ENCODE results near the gene ASAP3.

ASAP3 gene

DNA sequence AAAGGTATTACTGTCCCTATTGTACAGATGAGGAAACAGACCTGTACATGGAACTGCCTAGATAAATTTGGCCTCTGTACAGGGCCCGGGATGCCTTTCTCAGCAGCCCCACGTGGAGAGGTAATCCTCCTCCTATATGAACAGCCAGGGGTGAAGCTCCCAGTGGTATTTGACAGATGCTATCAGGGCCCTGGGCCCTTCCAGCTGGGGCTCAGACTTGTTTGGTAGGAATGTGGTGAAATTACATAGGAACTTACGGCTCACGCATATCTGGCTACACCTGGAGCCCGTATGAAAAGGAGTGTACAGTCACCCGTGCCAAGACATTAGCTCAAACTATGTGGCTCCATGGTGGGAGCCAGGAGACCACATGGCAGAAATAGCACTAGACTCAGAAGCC is 34.7 kb downstream of the ASAP3 start:
- DNase-seq (ENCODE audit: low spot score): no peak

DNA sequence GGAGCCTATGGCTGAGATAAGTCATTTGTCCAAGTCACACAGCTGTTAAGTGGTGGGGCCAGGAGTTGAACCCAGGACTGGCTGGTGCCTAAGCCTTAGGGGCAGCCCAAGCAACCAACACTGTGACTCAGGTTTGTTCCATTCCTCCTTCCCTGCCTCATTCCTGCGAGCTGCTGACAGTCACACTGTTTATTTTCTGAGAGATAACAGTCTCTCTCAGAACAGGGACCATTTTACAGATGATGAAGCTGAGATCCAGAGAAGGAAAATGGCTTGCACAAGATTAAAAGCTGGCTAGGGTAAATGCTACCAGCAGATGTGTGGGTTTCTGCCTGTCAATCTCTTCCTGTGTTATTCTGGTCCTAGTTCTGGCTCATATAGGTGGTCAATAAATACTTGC is 35.1 kb downstream of the ASAP3 start:
- DNase-seq (ENCODE audit: low spot score): no peak

DNA sequence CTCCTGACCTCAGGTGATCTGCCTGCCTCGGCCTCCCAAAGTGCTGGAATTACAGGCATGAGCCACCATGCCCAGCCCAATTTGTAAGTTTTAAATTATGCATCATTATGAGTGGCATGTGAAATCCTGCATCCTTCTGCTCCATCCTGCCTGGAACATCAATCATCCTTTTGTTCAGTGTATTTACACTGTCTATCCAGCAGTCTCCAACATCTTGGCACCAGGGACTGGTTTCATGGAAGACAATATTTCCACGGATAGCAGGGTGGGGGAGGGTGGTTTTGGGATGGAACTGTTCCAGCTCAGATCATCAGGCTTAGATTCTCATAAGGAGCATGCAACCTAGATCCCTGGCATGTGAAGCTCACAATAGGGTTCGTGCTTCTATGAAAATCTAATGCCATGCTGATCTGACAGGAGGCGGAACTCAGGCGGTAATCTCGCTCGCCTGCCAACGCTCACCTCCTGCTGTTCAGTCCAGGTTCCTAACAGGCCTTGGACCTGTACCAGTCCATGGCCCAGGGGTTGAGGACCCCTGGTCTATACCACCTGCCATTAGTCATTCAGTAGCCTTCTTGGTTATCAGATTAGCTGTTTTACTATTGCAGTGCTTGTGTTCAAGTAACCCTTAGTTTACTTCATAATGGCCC is 37.2 kb downstream of the ASAP3 start:
- peak; percentile 21 for DNase-seq (ENCODE audit: low spot score)

DNA sequence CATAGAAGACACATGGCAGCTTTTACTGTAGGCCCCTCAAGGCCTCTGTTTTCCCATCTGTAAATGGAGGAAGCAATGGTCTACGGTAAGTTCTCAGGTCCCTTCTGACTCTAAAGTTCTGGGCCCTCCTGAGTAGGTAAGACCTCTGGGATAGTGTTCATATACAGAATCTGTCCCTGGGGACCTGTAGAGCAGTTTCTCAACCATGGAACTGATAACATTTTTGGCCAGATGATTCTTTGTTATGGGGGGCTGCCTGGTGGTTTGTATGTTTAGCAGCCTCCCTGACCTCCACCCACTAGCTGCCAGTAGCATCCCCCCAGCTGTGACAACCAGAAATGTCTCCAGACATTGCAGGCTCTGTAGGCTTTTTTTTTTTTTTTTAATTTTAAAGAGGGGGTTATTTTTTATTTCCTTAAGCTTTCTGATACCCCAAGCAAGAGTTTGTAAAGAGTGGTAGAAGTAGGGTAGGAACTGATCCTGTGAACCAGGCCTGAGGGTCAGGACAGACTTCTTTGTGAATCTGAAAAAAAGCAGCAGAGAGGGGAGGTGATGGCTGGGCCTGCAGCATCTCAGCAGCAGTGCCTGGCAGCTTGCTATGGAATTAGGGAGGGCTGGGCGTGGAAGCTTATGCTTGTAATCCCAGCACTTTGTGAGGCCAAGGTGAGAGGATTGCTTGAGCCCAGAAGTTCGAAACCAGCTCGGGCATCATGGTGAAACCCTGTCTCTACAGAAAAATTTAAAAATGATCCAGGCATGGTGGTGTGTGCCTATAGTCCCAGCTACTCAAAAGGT is 39.2 kb downstream of the ASAP3 start:
- no peak for DNase-seq (ENCODE audit: low spot score)

DNA sequence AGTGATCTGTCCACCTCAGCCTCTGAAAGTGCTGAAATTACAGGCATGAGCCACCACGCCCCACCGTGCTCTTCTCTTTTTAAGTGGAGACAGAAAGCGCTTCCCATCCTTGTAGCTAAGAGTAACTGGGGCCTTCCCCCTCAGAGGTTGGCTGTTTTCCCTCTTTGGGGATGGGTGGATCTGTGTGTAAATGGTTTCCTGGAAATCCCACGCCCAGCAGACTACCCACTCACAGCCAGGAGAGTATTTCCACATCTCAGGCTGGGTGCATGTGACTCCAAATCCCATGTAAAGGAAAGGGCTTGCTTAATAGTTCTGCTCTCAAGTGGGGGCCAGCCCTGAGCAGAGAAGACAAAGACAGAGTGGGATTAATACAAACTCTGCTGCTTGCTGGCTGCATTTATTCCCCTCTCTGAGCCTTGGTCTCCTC is 39.9 kb downstream of the ASAP3 start:
- peak; percentile 59 for DNase-seq (ENCODE audit: low spot score)

DNA sequence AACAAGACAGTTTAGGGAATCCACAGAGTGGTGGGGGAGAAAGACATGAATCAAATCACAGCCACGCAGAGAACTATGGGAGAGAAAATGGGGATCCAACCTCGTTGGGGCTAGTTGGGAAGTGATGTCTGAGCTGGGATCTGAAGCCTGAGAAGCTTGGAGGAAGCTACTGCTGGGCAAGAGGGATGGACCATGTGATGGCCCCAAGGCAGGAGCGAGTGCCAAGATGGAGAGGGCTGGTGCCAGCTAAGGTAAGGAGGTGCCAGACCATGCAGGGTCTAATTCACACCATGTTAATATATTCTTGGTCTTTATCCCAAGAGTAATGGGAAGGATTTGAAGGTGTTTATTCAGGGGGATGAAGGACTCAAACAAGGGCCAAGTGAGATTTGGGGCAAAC is 41.2 kb downstream of the ASAP3 start:
- DNase-seq (ENCODE audit: low spot score): no peak

DNA sequence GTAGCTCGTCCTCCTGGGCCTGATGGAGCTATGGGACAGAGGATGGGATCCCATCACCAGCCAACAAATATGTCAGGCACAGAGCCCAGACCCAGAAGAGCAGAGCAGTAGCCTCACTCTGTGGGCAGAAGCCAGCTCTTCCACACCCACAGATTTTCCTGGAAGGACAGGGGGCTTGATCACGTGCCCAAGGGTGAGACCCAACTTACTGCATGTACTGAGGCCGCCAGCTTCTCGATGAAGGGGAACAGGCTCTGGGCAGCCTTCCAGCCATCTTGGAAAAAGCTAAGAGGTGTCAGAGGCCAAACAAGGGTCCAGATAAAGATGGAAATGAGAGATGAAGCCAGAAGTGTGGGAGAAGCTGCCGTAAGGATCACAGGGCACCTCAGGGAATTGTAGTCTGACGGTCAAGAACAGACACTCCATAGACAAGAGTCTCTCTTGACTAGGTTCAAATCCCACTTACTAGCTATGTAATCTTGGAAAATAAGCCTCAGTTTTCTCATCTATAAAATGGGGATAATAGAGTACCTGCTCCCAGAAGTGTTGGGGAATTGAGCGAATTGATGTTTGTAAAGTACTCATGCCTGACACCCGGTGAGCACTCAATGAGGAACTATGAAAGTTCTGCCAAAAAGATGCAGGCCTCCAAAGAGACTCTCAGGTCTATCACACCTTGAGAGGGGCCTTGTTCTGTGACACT is 42.4 kb downstream of the ASAP3 start:
- no peak for DNase-seq (ENCODE audit: low spot score)

DNA sequence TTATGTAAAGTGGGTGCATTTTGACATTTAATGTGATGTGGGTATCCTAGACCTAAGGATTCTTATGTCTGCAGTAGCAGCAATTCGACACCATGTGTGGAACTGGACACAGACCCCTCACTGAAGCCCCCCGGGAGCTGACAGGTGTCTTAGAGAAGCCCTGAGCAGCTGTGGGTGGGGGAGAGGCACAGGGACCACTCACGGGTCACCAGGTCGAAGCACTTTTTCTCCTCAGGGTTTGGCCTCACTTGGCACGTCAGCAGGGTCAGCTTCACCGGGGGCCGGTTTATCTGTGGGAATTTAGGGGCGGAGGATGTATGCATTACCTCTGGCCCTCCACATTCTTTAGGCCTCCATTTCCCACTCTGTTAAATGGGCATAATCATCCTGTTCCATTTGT is 45.4 kb downstream of the ASAP3 start:
- DNase-seq (ENCODE audit: low spot score): no peak

DNA sequence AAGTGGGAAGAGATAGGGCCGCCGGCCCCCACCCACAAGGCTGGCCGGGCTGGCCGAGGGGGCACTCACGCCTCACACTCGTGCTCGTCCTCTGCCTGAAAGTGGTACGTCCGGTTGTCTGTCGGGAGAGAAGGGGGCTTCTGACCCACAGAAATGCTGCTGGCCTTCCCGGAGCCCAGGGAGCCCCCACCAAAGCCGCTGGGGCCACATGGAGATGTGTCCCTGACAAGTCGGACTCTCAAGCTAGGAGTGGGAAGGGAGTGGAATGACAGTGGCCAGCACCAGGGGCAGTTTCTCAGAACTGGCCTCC is 46.7 kb downstream of the ASAP3 start:
- no peak for DNase-seq (ENCODE audit: low spot score)

DNA sequence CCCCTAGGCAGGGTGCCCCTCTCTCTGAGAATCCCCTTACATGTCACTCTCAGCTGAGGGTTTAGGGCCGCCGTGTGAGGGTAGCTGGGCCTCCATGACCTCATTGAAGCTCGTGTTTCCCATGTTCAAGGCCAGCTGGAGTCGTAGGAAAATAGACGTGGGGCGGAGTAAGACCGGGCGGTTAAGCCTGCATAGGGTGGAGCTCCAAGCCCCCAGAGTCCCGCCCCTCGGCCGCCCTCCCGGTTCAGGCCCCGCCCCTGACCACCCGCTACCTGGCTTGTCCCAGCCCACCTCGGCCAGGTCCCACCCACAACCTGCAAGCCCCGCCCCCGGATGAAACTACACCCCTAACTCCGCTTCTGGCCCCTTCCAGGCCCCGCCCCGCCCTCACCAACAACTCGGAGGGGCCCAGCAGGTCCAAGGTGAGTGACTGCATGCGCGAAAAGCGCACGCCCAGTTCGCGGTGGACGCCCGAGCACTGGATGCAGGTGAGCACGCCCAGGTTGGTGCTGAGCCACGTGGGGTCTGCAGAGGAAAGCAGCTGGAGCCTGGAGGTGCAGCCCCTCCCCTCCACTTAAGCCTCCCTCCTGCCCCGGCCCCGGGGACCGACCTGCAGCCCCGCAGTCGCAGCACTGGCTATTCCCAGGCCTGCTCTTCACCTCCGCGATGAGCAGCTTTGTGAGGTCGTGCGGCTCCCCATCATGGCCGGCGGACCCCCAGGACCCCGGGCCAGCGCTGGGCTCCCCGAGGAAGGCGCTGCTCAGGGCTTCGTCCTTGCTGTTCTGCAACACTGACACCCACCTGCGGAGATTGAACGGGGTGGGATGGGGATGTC is 47.2 kb downstream of the ASAP3 start:
- no peak for DNase-seq (ENCODE audit: low spot score)

DNA sequence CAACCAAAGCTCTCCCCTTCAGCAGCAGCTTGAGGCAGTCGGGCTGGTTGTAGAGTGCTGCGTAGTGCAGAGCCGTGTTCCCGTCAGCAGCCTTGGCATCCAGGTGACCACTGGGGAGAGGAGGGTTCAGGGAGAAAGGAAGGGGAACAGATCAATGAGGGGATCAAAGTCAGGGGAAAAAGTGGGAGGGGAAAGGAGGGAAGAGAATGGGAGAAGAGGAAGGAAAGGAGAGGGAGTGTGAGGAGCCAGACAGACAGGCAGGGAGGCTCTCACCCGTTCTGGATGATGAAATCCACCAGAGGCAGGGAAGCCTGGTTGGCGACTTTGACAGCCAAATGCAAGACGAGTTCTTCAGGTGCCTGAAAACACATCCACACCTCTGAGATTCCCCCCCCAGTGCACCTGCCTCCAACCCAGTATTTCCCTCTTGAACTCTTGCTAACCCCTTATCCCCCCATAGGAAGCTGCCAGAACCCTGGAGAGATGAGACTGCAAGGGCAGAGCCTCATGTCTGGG is 49.7 kb downstream of the ASAP3 start:
- no peak for DNase-seq (ENCODE audit: low spot score)

DNA sequence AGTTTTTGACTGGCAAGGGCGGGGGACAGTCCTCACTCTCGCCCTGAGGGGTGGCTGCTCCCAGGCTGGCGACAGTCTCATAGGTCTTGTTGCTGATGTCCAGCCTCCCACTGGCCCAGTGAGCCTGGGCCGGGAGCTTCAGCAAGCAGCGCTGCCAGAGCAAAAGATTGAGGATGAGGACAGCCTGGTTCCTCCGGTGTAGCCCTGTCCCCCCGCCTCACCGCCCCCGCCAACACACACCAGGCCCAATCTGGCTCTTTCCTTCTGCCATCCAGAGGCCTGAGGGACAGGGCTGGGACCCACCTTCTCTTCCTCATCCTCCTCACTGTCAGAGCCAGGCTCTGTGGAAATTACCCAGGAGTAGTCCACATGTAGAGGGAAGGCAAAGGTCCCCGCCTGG is 50.9 kb downstream of the ASAP3 start:
- DNase-seq (ENCODE audit: low spot score): no peak

DNA sequence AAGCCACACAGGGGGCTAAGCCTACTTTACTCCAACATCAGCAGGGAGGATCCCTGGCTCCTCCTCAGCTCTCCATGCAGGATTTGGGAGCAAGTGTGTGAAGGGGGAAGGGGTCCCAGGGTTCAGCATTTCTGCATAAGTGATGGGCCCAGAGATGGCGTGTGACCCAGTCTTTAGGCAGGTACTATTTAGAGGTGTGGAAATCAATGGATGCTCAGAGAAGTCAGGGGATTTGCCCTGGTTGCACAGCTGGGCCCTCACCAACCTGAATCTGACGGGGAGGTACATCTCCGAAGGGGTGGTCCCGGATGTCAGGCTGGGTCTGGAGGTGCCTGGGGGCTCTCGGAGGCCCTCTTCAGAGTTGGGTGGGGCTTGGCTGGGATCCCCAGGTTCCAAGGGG is 52.5 kb downstream of the ASAP3 start:
- DNase-seq (ENCODE audit: low spot score): no peak

DNA sequence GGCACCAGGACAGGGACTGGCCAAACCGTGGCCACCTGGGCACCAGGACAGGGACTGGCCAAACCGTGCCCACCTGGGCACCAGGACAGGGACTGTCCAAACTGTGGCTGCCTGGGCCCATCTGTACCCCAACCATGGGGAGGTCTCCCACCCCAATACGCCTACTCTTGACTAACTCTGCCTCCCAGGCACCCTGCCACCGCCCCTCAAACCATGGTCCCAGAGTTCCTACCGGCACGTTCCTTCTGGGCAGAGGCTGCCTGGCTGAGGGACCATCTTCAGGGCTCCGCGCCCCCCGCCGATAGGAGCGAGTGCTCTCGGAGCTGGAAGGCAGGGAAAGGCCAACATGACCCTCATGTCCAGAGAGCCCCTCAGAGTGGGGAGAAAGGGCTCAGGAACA is 53.2 kb downstream of the ASAP3 start:
- DNase-seq (ENCODE audit: low spot score): no peak

DNA sequence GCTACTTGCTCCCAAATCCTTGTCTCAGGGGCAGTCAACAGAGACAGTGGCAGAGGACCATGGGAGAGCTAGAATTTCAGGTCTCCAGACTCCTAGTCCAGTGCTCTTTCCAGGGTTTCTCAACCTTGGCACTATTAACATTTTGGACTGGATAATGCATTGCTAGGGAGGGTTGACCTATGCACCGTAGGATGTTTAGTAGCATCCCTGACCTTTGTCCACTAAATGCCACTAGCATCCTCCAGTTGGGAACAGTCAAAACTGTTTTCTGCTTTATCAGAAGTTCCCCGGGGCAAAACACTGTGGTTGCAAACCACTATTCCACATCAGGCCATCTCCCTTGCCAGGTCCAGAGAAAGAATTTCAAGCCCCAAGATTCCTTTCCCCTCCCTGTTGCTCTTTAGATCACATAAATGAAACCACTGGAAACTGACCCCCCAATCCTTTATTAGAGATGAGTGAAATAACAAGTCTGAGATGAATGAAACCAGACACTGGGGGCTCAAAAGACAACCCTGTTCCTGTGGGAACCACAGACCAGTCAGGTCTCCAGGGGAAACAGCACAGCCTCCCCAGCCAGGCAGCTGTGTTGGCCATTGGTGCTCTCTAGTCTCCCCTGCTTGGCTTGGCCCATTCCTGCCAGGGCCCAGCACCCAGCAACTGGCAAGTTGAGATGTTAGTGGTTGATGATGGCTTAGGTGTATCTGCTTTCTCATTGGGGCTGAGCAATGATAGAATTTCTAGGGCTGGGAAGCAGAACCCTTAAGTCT is 55.7 kb downstream of the ASAP3 start:
- no peak for DNase-seq (ENCODE audit: low spot score)

DNA sequence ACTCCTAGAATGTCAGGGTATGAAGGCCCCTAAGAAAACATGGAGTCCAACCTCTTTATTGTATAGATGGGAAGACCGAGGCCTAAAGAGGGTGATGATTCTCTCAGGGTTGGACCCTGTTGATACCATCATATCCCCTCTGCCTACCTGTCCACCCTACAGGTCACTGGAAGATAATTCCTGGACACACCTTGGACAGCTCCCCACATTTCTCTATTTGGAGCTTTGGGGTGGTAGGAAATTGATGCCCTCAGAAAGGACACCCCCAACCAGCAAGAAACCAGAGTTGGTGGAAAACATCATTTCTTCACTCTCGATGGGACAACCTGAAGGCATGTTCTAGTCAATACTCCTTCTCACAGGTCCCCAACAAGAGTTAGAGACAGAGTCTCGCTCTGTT is 56.4 kb downstream of the ASAP3 start:
- no peak for DNase-seq (ENCODE audit: low spot score)

DNA sequence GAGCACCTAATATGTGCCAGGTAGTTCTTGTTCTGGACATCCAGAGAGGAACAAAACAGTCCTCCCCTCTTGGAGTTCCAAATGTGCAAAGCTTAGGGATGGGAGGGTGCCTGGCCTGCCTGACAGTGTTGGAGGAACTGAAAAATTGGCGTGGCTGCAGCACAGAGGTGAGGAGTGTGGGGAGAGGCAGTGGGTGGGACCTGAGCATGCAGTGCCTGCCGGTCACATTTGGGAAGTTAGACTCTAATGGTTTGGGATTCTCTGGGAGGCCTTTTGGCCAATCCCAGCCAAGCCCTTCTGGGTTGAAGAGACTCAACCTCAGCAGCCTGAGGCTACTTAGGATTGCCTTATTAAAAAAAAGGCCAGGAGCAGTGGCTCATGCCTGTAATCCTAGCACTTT is 57.2 kb downstream of the ASAP3 start:
- no peak for DNase-seq (ENCODE audit: low spot score)

DNA sequence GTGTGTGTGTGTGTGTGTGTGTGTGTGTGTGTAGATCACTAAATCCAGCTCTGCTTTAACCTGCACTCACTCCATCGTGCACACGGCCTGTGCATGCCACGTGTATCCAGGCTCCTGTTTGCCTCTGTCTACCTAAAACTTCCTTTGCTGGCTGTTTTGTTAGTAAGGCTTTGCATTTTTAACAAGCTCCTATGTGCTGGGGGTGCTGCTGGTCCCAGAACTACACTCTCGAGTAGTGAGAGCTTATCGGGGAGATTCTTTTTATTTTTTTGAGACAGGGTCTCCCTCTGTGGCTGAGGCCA is 58.8 kb downstream of the ASAP3 start:
- no peak for DNase-seq (ENCODE audit: low spot score)

DNA sequence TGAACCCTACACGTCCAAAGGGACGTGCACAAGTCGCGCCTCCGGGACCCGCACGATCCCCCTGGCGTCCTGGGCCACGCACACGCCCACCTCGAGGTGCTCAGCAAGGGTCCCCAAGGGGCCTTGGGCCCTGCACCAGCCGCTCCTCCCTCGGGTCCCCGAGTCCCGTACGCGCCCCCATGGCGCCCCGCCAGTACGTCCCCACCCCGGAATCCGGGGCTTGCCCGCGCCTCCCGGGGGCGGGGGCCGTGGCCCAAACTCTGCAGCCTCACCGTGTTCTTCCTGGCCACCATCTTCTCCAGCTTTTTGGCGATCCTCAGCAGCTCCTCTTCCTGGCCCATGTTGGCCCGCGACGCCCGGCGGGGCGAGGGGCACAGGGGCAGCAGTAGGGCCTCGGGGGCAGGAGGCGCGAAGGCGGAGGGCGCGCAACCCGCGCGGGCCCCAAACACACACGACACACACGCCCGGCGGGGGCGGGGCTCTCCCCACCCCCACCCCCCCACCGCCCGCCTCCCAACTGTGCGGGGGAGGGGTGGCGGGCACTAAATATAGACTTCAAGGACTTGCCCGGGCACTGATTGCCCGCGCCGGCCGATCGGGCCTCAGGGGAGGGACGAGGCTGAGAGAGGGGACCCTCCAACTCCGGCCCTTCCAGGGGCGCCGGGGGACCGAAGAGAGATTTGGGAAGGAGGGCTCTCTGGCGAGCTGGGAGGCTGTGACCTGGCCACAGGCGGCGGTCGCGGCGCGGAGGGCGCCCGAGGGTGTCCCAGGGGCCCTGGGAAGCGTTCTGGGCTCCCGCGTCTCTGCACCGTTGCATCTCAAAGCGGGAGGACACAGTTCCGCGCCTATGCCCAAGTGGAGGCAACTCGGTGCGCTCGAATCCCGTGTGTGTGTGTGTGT is 59.4 kb downstream of the ASAP3 start, which contains the start of gene TCEA3:
TSS of gene TCEA3 (minus strand) at position 456 of the 900 bp plus-strand sequence. CDS start at position 341, 115 bp downstream.
- DNase-seq (ENCODE audit: low spot score): no peak
